ENCODE results near the gene TCF4.

DNA sequence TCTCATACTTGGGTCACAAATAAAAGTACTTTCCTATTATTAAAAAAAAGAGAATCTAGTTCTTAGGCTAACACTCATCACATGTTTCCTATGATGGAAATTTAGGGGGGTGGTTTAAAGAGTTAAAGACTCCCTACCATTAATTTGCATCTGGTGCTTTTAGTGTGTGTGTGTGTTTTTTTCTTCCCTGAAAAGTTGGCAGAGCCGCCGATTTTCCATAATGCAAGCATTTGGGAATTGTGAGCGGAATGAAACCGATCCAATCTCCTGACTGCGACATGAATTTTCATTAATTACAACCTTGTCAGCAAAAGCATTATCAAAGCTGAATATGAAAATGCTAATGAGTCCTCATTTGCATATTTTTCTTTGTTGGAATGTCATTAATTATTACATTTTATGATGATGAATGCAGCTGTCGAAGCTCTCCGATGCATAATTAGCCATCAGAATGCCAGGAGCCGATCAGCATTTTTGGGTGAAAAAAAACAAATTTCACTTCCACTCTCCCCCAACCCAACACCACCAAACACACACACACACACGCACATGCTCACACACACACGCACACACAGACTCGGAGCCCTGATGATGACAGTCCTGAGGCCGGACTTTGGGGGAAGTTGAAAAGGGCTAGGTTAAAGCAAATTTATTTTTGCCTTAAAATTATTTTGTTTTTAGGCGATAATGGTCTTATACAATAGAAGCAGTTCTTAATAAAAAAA lies 165.4 kb downstream of the TCF4 start:
- TF ChIP-seq CTCF (conservative IDR thresholded peaks at IDR 0.05; ENCODE audit: low read length), result no peak
- no peak for TF ChIP-seq EZH2phosphoT487 (IDR thresholded peaks at IDR 0.05; ENCODE audit: borderline replicate concordance)

Data from Loucy (cell line).